GM12878 (cell line): ENCODE measurements around the gene NEK1. TPM values are rescaled to one million over a fixed set of nuclear protein-coding genes. Genes with fewer than 3 reads are reported as not detected.

Experiments used
- ATAC-seq: fragments of 200-7000 bp; cut with Tn5 transposase; 3 replicates; pipeline ENCODE4 v1.9.1; 2020; ENCODE audit warnings: mild to moderate bottlenecking, moderate library complexity
- BruUV-seq: library from RNA; stranded (reverse); fragments of 400-500 nt; replicated peaks from 2 replicates; lab custom pipeline; 2021; lab: Mats Ljungman, UMichigan
- CTCF ChIA-PET: fragments of 300-600 bp; sonication (Branson Sonifier 250); formaldehyde crosslinking; extraction: SDS; loops from one replicate; lab custom pipeline; 2021; ENCODE audit warnings: inconsistent platforms; lab: Yijun Ruan, JAX
- POLR2A ChIA-PET: fragments of 350-600 bp; formaldehyde crosslinking; extraction: SDS; loops from one replicate; lab custom pipeline; 2021; ENCODE audit warnings: inconsistent platforms; lab: Charles Lee
- RAD21 ChIA-PET: fragments of 300-600 bp; sonication (Branson Sonifier 250); formaldehyde crosslinking; loops from one replicate; lab custom pipeline; 2023; ENCODE audit warnings: antibody characterized with exemption; ENCODE audit not compliant: unreplicated experiment; lab: Charles Lee
- SMC1A ChIA-PET: fragments of 300-600 bp; sonication (Branson Sonifier 250); formaldehyde crosslinking; loops from one replicate; lab custom pipeline; 2023; ENCODE audit not compliant: unreplicated experiment, uncharacterized antibody; lab: Charles Lee
- DNase-seq: peaks from one replicate; pipeline ENCODE4 v3.0.0-alpha.2; 2011; ENCODE audit warnings: low read depth, low spot score
- FAIRE-seq: peaks from 3 replicates; lab custom pipeline; 2011; peaks lifted over from hg19 to GRCh38; lab: Jason Lieb, UNC
- H2AFZ ChIP-seq: 2 replicates; pipeline ENCODE4 v1.6.0; 2011; ENCODE audit warnings: low read depth, low read length, control low read depth; ENCODE audit not compliant: control insufficient read depth
- H3K27ac ChIP-seq: 2 replicates; pipeline ENCODE4 v1.5.1; 2011; ENCODE audit warnings: control low read depth; ENCODE audit not compliant: control insufficient read depth, insufficient read depth
- H3K27me3 ChIP-seq, 2 experiments: replicated peaks in 1 of 2; 2 replicates each; pipeline versions ENCODE4 v1.6.0 to v1.6.1; 2011; ENCODE audit warnings: low read length in 1 of 2; ENCODE audit not compliant: control insufficient read depth in 2 of 2, insufficient read depth in 2 of 2
- H3K36me3 ChIP-seq, 2 experiments: 2 replicates each; pipeline ENCODE4 v1.5.1; 2011; ENCODE audit warnings: low read length in 1 of 2; ENCODE audit not compliant: control insufficient read depth in 2 of 2, insufficient read depth in 2 of 2
- H3K4me1 ChIP-seq: 2 replicates; pipeline ENCODE4 v1.6.1; 2011; ENCODE audit warnings: mild to moderate bottlenecking, low read length, moderate library complexity, mixed read lengths; ENCODE audit not compliant: control insufficient read depth, insufficient read depth
- H3K4me2 ChIP-seq: 2 replicates; pipeline ENCODE4 v1.6.0; 2011; ENCODE audit warnings: control low read depth; ENCODE audit not compliant: control insufficient read depth, insufficient read depth
- H3K4me3 ChIP-seq: fragments of 200-600 bp; sonication (generic); 2 replicates; pipeline ENCODE4 v1.5.1; 2016
- H3K79me2 ChIP-seq: 2 replicates; pipeline ENCODE4 v1.6.0; 2011; ENCODE audit warnings: low read length; ENCODE audit not compliant: control insufficient read depth, insufficient read depth
- H3K9ac ChIP-seq: 2 replicates; pipeline ENCODE4 v1.8.0; 2011; ENCODE audit warnings: low read length, control low read depth, mixed read lengths; ENCODE audit not compliant: control insufficient read depth, insufficient read depth
- H3K9me3 ChIP-seq: replicated peaks from 3 replicates; pipeline ENCODE4 v1.5.1; 2011; ENCODE audit warnings: mild to moderate bottlenecking, low read length; ENCODE audit not compliant: control insufficient read depth, insufficient read depth
- H4K20me1 ChIP-seq: 2 replicates; pipeline ENCODE4 v1.6.0; 2011; ENCODE audit not compliant: control insufficient read depth, insufficient read depth
- ATF7 ChIP-seq: fragments of 450-650 bp; IDR thresholded peaks from 2 replicates; pipeline ENCODE4 v1.6.1; 2016; ENCODE audit warnings: low read depth, mild to moderate bottlenecking
- BCL3 ChIP-seq: IDR thresholded peaks from 2 replicates; pipeline ENCODE4 v1.6.1; 2011; ENCODE audit warnings: borderline replicate concordance, low read depth, mild to moderate bottlenecking, moderate library complexity, low read length; ENCODE audit not compliant: insufficient read depth, poor library complexity, severe bottlenecking
- PBX3 ChIP-seq: IDR thresholded peaks from 2 replicates; pipeline ENCODE4 v1.6.1; 2011; ENCODE audit warnings: mild to moderate bottlenecking, low read depth, low read length, moderate library complexity; ENCODE audit not compliant: insufficient replicate concordance
- WGBS: methylation state at CpG from one replicate; pipeline ENCODE4 v1.1.6; 2016; ENCODE audit warnings: low lambda C conversion rate; ENCODE audit not compliant: insufficient replicate concordance, insufficient coverage; ENCODE audit errors: missing lambda C conversion rate; 5-methylcytosine and 5-hydroxymethylcytosine counted together
- in situ Hi-C: fragments of 300-500 bp; cut with MboI; formaldehyde crosslinking; loops from 9 replicates; pipeline ENCODE4 v1.14.3; 2018; ENCODE audit warnings: mixed read lengths
- intact Hi-C: fragments of 100-400 bp; cut with micrococcal nuclease; formaldehyde crosslinking; loops from one replicate; pipeline ENCODE4 v1.14.2; 2022; ENCODE audit not compliant: unreplicated experiment
- polyA plus RNA-seq, 11 experiments: library from polyadenylated mRNA; depleted of rRNA in 4 of 11; unstranded in 6 of 11; stranded (reverse) in 5 of 11; fragments of >200 nt; fragmentation: Nextera tagmentation in 4 of 11; fragmentation: Illumina TruSeq in 1 of 11; extraction: Ambion mirVana in 4 of 11; extraction: Trizol in 1 of 11; gene quantifications; 1 replicate in 1 of 11; 2 replicates in 10 of 11; pipeline versions ENCODE4 v1.2.1 to v1.2.3, GENCODE V29; 2011 to 2016; ENCODE audit warnings: inconsistent platforms in 2 of 11, missing spikeins in 2 of 11, low read depth in 1 of 11
- total RNA-seq, 4 experiments: library from RNA; depleted of rRNA in 3 of 4; stranded (reverse); fragments of >200 nt in 3 of 4; fragmentation: Illumina TruSeq in 1 of 4; extraction: Trizol in 1 of 4; gene quantifications; 2 replicates each; pipeline versions ENCODE4 v1.2.1 to v1.2.3, GENCODE V29; 2013 to 2021

Gene NEK1
- total and polyA plus RNA-seq, 10 of the 15 experiments (the other 5 are each of a cell fraction or from before 2014, with no cell fraction given), result 4.9 to 16.1 (median 7.5) TPM

- CTCF ChIA-PET, result interaction anchor here (0.6 to 4.3 kb wide), 8 partner anchors 7 to 448 kb away, joined by 3 to 27 read pairs (median 5); partner anchors contain the start of gene NEK1
- SMC1A ChIA-PET, result interaction anchor here (1.1 to 3.3 kb wide), 3 partner anchors 11 to 109 kb away, joined by 4 to 25 read pairs (median 5); no protein-coding TSS in a partner anchor
- Histone ChIP-seq H3K79me2 (peaks cover 37% of the 10 kb centered on the region), H3K27ac (peak overlapping the region; percentile 99; the same call in 1 of the 2 replicates), H3K9me3 (no peaks in the 10 kb centered on the region), H3K27me3 (no peaks in the 10 kb centered on the region), H3K4me1 (peaks cover 5% of the 10 kb centered on the region; the same call in 1 of the 2 replicates), H3K36me3 (no peaks in the 10 kb centered on the region), H3K4me3 (peak overlapping the region; percentile 31; the same call in 1 of the 2 replicates), H2AFZ (peak overlapping the region; percentile 82), H3K4me2 (peak overlapping the region; percentile 90), H4K20me1 (no peaks in the 10 kb centered on the region), H3K9ac (no peak overlapping the region; the same call in 1 of the 2 replicates)
- ATAC-seq (no peak), FAIRE-seq (no peak), DNase-seq (no peak)
- POLR2A ChIA-PET, result interaction anchor here (0.9 to 3.5 kb wide), 4 partner anchors 9 to 609 kb away, joined by 4 to 12 read pairs (median 4); partner anchors contain the start of gene CBR4
- in situ Hi-C loops, result loop anchor here (5.0 kb wide), 1 partner anchor 423 kb away; no protein-coding TSS in a partner anchor
- 46% methylated on average over 4 of the region's 4 CpGs for WGBS
- BruUV-seq, result no TSS peak
- intact Hi-C loops, result no loop called here
- RAD21 ChIA-PET, result interaction anchor here (1.0 to 4.5 kb wide), 2 partner anchors 41 to 104 kb away, joined by 3 to 34 read pairs; no protein-coding TSS in a partner anchor
- no peak for TF ChIP-seq PBX3
- no peak for TF ChIP-seq BCL3
- no peak for TF ChIP-seq ATF7
- TF ChIP-seq, all 136 proteins: peak for 0
Observed at GRCh38 chr4:169618986-169619385, 6.6 kb upstream of the NEK1 start.
